Chondrocyte (in vitro differentiated cells): ENCODE results near the gene VMO1. TPM values are rescaled to one million over a fixed set of nuclear protein-coding genes. Genes with fewer than 3 reads are reported as not detected.

Source experiments
- DNase-seq: peaks from one replicate; pipeline ENCODE4 v3.0.0; 2021; ENCODE audit warnings: mixed read lengths, low spot score
- H3K27ac Mint-ChIP-seq: one replicate; pipeline ENCODE4 v1.8.0; 2021; ENCODE audit warnings: mild to moderate bottlenecking, moderate library complexity, mixed read lengths; ENCODE audit not compliant: unreplicated experiment
- H3K27me3 Mint-ChIP-seq: 2 replicates; pipeline ENCODE4 v1.8.0; 2021; ENCODE audit warnings: low read depth, mixed read lengths
- H3K36me3 Mint-ChIP-seq: 2 replicates; pipeline ENCODE4 v1.8.0; 2021; ENCODE audit warnings: low read depth, mixed read lengths
- H3K4me1 Mint-ChIP-seq: 2 replicates; pipeline ENCODE4 v1.8.0; 2021; ENCODE audit warnings: low read depth, mild to moderate bottlenecking, mixed read lengths
- H3K4me3 Mint-ChIP-seq: one replicate; pipeline ENCODE4 v1.8.0; 2021; ENCODE audit warnings: mild to moderate bottlenecking, moderate library complexity, mixed read lengths; ENCODE audit not compliant: unreplicated experiment
- H3K9me3 Mint-ChIP-seq: 2 replicates; pipeline ENCODE4 v1.8.0; 2021; ENCODE audit warnings: low read depth, mixed read lengths
- total RNA-seq: library from RNA; stranded (reverse); gene quantifications from 3 replicates; pipeline ENCODE4 v1.2.1, GENCODE V29; 2021
- TF ChIP-seq, protein P1 (sequence below): fragments of 200-600 bp; sonication (generic); IDR thresholded peaks from 2 replicates; pipeline ENCODE4 v1.5.0; 2021; ENCODE audit warnings: antibody characterized with exemption, mild to moderate bottlenecking, moderate library complexity

Gene VMO1
- total RNA-seq, 1 donor from 2014 or later, result 1.2 TPM

DNA sequence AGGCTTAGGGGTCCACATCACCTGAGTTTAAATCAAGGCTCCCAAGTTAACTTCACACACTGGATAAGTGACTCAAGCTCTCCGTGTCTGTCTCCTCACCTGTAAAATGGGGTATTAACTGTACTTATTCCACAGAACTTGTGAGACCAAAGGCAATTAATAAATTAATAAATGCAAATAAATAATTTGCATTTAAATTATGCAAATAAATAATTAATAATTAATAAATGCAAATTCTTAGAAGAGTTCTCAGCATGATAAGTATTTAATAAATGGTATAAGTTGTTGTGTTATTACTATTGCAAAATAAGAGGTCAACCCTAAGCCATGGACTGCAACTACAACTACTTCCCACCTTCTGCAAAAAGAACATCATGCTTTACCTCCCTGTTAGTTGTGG is 32.8 kb downstream of the VMO1 start:
- H3K27me3 Mint-ChIP-seq, result peaks cover 48% of the 10 kb centered on the region

DNA sequence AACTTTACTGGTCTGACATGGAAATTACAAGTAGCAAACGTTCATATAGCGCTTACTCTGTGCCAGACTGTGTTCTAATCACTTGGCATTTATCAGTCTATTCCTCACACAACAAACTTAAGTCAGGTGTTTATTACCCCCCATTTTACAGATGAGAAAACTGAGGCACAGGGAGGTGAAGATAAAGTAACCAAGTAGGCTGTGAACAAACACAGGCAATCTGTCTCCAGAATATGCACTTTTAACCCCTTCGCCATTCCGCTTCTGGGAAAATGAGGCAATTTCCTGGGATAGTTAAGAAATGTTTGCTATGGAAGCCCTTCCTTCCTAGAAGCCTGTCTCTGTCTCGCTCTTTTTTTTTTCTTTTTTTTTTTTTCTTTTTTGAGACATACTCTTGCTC is 34.2 kb downstream of the VMO1 start:
- Mint-ChIP-seq H3K9me3 (no peaks in the 10 kb centered on the region), H3K4me3 (no peak overlapping the region), H3K4me1 (no peaks in the 10 kb centered on the region), H3K27me3 (peaks cover 43% of the 10 kb centered on the region), H3K27ac (no peak overlapping the region), H3K36me3 (peaks cover 2% of the 10 kb centered on the region)
- no peak for DNase-seq
- TF ChIP-seq, protein P1, sequence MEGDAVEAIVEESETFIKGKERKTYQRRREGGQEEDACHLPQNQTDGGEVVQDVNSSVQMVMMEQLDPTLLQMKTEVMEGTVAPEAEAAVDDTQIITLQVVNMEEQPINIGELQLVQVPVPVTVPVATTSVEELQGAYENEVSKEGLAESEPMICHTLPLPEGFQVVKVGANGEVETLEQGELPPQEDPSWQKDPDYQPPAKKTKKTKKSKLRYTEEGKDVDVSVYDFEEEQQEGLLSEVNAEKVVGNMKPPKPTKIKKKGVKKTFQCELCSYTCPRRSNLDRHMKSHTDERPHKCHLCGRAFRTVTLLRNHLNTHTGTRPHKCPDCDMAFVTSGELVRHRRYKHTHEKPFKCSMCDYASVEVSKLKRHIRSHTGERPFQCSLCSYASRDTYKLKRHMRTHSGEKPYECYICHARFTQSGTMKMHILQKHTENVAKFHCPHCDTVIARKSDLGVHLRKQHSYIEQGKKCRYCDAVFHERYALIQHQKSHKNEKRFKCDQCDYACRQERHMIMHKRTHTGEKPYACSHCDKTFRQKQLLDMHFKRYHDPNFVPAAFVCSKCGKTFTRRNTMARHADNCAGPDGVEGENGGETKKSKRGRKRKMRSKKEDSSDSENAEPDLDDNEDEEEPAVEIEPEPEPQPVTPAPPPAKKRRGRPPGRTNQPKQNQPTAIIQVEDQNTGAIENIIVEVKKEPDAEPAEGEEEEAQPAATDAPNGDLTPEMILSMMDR, result no peak

More for the DNA sequence above, 32.8 kb downstream of the VMO1 start:
- Mint-ChIP-seq H3K9me3 (no peaks in the 10 kb centered on the region), H3K4me3 (no peak overlapping the region), H3K36me3 (peaks cover 2% of the 10 kb centered on the region), H3K4me1 (no peaks in the 10 kb centered on the region), H3K27ac (no peak overlapping the region)
- DNase-seq, result no peak
- TF ChIP-seq, protein P1, result no peak

DNA sequence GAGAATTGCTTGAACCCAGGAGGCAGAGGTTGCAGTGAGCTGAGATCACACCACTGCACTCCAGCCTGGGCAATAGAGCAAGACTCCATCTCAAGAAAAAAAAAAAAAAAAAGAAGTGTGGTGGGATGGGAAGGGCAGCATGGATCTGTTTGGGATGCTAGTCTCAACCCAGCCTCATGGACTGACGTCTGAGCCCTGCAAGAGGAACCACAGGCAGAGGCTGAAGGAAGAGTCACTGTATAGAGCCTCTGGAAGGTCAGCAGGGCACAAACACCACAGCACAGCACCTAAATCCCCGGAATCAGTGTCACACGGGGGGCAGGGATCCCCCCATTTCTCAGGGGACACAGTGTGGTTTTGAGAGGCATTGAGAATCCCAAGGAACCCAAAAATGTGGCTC is 35.6 kb downstream of the VMO1 start:
- H3K36me3 Mint-ChIP-seq, result peaks cover 2% of the 10 kb centered on the region
- TF ChIP-seq, protein P1, result no peak

GRCh38 chr17:4748686-4749085 is 37.5 kb downstream of the VMO1 start:
- TF ChIP-seq, protein P1, result no peak
- Mint-ChIP-seq H3K27ac (no peak overlapping the region), H3K4me3 (no peak overlapping the region), H3K27me3 (peaks cover 49% of the 10 kb centered on the region), H3K4me1 (peaks cover 7% of the 10 kb centered on the region), H3K9me3 (no peaks in the 10 kb centered on the region), H3K36me3 (no peaks in the 10 kb centered on the region)
- DNase-seq, result no peak

More for the DNA sequence above, 35.6 kb downstream of the VMO1 start:
- no peak for DNase-seq
- H3K27ac Mint-ChIP-seq, result no peak overlapping the region
- no peaks in the 10 kb centered on the region for H3K9me3 Mint-ChIP-seq
- no peak overlapping the region for H3K4me3 Mint-ChIP-seq
- H3K4me1 Mint-ChIP-seq, result no peaks in the 10 kb centered on the region
- H3K27me3 Mint-ChIP-seq, result peaks cover 52% of the 10 kb centered on the region

- H3K9me3 Mint-ChIP-seq, result no peaks in the 10 kb centered on the region
- DNase-seq, result no peak
- peaks cover 7% of the 10 kb centered on the region for H3K4me1 Mint-ChIP-seq
- no peak overlapping the region for H3K27ac Mint-ChIP-seq
- TF ChIP-seq, protein P1, result no peak
- no peak overlapping the region for H3K4me3 Mint-ChIP-seq
- H3K36me3 Mint-ChIP-seq, result no peaks in the 10 kb centered on the region
- peaks cover 47% of the 10 kb centered on the region for H3K27me3 Mint-ChIP-seq
These were observed 38.3 kb downstream of the VMO1 start for GRCh38 chr17:4747847-4748246.
